Fibroblast of skin of scalp (primary cell): ENCODE data around the gene SLC9A9.

Experiments
- DNase-seq: peaks from one replicate; pipeline ENCODE4 v3.0.0-alpha.2; 2013

SLC9A9 gene

DNA sequence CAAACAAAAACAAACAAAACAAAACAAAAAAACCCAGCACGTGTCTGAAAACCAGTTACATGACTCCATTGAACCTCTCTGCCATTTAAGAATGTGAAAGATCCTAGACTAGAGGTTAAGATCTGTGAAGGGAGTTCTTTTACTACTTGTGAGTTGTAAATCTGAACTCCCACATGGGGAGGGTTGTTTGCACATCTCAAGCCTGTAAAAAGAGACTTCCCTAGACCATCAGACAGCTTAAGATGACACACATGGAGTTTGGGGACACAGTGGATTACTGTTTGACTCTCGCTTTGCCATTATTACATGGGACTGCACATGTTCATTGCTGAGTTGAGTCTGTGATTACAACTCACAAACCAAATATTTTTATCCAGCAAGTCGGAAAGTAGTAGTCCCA, 171.5 kb downstream of the SLC9A9 start:
- DNase-seq, result no peak

DNA sequence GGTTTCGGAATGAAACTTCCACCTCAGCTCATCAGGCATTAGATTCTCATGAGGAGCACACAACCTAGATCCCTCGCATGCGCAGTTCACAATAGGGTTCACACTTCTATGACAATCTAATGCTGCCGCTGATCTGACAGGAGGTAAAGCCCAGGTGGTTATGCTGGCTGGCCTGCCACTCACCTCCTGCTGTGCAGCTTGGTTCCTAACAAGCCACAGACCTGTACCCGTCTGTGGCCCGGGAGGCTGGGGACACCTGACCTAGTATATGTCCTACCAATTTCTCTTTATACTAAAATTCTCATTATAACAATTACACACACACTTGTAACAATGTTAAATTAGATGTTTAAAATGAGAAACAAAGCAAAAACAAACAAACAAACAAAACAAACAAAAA, 172.2 kb downstream of the SLC9A9 start:
- no peak for DNase-seq

DNA sequence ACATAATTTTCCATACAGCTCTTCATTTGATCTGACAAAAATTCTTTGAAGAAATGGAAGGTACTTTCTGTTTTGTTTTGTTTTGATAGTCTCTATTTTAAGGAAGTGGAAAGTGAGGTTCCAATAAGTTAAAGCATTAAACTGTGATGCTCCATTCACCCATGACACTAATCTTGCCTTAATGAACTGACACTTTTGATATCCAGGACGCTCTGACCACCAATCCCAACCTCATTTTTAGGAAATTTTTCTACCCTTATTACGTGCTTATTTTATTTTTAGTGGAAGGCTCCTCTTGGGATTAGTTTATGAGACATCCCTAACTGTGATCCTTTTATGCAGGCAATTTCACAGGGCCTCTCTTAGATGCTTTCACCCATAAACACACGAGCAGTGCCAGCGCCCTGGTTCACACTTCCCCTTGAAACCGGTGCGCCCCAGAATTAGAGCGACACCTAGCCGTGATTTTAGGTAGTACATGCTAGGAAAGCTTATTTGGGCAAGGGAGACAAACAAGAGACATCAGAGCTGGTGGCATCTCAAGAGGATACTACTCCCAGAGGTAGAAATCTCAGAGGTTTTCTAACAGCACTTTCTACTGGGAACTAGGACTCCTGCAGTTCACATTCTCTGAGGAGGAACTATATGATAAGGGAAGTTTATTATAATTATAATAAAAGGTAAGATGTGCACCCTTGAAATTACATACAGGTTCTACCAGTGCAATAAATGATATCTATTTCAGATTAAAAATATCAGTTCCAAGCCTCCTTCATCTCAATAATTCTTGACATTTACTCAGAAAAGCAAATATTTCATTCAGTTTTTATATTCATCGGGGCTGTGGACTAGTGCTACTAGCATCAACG, 173.9 kb downstream of the SLC9A9 start:
- DNase-seq, result peak; percentile 75

DNA sequence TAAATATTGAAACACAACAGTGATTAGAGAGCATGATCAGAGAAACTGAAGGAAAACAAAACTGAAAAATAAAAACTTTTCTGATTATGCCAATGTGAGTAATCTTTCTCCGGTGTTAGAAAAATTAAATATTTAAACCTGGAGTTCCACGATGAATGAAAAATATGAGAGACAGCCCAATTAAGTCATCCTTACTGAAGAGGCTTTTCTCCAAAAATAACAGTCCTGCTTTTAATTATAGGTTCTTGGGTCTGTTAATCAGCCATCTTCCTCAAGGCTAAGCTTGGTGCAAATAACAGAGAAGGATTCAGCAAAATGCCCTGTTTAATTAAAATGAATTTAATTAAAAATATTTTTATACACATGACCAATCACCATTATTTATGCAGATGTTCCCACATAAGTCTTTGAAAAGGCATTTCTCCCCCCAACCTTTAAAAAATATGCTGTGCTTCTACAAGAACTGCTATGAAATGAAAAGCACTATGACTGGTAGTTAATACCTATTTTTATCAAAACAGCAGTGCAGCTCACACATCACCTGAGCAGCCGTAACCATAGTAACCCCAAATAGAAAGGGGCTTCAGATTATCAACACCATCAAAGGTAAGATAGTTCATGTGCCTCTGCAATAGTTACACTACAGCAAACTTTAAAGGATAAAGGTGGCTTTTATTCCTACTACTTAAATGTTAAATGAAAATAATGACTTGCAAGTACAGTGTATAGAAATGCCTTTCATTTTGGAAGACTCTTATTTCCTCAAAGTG, 175.7 kb downstream of the SLC9A9 start:
- DNase-seq, result no peak

DNA sequence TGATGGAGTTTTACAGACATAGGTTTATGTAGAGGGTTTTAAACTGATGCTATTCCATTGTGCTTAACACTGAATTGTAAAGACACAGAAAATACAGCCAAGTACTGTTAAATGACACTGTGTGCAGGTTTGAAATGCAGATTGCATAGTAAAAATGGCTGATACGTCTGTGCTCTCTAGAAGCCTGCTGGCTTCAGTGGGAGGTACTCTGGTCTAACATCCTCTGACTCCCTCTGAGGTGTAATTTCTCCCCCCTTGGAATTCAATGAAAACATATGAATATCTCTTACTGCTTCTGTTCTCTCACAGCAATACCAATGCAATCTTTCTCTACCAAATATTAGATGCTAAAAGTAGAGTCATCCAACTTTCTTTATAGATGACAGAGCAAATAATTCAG, 176.6 kb downstream of the SLC9A9 start:
- no peak for DNase-seq

DNA sequence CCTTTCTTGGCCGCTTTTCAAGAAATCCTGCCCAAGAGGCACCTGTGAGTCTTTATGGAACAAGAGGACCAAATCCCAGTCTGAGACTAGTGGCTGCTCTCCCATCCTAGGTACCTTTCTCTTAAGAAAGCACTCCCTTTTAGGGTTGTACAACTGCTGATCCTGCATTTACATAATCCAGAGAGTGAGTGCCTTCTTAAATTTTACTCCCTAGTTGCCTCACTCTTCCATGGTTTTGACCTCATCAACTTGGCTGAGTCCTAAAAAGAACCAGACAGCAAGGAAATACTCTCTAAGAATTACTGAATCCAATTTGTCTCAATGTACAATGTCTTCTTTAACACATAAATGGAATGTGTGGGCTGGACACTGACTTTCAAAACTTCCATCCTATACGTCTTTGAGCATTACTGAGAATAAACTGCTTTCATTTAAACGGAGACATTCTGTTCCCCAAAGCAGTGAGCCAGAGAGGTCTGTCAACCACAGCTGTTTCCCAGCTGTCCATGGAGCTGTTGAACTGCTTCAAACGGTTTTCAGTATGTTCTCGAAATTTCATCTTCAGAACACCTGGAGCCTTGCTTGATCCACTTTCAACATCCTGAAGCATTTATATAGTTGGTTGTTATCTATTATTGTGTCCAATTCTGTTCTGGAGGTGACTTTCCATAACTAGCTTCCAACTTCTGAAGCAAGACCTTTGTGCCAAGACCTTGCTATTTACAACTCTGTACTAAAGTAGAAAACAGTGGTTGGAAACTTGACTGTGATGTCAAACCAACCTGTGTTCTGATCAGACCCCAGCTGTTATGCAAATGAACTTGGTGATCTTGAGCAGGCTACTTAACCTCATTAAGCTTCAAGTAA, 179.1 kb downstream of the SLC9A9 start:
- no peak for DNase-seq

DNA sequence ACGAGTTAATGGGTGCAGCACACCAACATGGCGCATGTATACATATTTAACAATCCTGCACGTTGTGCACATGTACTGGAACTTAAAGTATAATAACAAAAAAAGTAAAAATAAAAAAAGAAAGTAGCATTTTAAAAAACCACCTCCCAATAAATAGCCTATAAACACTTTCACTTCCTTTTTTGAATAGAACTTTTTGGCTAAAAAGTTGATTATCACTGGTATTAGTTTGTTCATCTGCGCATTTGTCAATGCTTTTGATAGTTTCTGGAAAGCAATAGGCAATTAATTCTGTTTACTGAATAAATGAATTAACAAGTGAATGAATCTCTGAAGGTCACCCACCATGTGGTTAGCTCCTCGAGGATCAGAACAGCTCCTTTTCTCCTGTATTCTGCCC, 179.9 kb downstream of the SLC9A9 start:
- DNase-seq, result no peak

DNA sequence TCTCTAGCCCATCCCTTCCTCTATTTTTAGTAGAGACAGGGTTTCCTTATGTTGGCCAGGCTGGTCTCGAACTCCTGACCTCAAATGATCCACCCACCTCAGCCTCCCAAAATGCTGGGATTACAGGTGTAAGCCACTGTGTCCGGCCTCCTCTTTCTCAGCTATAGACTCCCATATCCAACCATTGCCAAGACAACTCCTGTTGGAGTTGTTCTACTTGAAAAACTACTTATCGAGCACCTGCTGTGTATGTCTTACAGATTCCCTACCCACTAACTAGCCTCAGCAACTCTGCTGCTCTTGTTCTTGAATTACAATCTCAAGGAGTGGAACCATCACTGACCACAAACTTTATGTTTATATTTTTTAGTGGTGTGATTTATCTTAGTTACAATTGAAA, 186.6 kb downstream of the SLC9A9 start:
- no peak for DNase-seq

DNA sequence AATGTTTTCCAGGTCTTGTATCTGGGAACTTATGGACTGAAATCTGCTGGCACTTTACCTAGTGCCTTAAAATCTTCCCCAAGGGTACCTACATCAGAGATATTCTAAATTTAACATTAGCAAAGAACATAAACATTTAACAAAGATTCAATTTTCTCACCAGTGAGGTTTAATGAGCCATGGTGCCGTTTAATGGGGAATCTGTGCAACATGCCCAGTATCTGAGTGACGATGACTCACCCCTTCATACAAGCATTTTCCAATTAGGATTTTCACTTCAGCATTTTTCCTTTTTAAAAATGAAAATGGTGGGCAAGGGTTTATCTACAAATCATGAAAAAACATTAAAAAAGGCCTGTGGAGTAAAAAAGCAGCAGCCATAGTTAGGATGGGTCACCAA, 189.4 kb downstream of the SLC9A9 start:
- peak; percentile 31 for DNase-seq

DNA sequence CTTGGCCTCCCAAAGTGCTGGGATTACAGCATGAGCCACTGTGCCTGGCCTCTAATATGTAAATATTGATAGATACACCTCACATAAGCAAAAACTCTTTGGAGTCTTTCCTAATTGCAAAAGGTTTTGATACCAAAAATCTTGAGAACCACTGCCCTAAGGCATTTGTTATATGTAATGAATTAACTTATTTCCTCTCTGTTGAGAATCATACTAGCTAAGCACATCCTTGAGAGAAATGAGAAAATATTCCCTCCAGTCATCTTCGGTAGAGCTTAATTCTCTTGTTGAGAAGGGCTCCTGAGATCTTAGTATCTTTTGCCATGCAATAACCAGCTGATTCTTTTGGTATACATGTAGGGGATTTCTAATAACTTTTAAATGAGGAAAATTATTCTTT, 190.2 kb downstream of the SLC9A9 start:
- no peak for DNase-seq

DNA sequence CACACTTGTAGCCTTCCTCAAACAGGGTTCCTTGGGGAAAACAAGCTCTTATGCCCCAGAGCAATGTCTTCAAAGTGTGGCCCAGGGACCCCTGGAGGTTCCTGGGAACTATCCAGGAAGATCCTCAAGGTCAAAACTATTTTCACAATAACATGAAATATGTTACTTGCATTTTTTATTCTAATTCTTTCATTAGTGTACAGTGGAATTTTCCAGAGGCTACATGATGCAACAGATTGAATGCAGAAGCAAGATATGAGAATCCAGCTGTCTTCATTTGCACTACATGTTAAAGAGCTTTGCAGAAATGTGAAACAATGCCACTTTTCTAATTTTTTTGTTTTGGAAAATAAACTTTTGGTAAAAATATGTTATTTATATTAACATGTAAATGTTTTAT, 190.9 kb downstream of the SLC9A9 start:
- peak; percentile 74 for DNase-seq

DNA sequence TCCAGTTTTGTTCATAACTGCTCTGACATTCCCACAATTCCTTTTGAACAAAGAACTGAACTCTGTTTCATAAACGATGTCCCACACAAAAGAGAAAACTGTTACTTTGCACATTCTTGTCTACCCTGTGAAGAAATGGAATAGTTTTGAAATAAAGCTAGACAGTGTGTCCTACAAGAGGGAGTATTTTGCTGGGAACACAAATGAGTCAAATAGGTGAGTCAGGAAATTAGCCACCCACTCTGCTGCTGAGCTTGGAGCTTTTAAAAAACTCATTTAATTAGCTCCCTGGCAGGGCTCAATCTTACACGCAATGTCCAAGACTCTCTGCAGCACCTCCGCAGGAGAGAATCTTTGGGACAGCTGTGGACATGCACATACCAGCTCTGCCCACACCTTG, 193.4 kb downstream of the SLC9A9 start:
- DNase-seq, result no peak

DNA sequence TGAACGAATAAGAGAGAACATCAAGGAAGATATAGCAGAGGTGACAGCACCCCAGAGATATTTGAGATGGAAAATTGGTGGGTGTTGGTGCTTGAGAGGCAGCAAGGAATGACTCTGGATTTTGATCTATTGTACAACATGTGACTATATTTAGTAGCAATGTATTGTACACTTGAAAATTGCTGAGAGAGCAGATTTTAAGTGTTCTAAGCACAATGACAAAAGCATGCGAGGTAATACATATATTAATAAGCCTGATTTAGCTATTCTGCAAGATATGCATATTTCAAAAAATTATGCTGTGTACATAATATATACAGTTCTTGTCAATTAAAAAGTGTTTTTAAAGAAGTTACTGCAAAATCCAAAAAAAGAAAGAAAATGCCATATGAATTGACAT, 194.3 kb downstream of the SLC9A9 start:
- DNase-seq, result no peak

DNA sequence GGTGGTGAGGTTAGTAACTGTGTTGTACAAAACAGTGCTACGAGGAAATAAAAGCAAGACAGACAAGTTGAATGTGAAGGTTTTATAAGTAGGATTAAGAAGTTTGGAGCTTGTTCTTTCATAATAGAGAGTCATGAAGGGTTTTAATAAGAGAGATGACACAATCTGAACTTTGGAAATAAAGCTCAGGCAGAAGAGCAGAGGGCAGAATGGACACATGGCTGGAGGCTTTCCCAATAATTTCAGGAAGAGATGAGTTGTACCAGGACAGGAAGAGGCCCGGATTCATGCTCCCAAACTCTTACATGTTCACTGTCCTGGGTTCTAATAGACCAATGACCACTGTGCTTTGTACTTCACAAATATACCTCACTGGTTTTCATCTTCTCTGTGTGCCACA, 194.8 kb downstream of the SLC9A9 start:
- DNase-seq, result no peak

DNA sequence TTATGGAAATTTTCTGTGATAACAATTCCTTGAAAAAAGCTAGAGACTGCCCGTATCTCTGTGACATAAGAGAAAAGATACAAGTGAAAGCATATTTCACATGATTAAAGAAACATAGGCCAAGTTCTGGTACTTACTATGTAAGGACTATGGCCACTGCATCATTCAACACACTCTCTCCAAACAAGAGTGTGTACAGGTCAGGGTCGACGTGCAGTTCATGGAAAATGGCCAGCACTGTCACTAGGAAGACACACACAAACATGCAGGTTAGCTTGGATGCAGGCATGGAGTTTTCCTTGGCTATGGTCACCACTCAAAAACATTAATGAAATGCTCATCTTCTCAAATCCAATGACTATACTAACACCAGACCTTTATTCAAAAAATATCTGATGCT, 196.2 kb downstream of the SLC9A9 start:
- no peak for DNase-seq

DNA sequence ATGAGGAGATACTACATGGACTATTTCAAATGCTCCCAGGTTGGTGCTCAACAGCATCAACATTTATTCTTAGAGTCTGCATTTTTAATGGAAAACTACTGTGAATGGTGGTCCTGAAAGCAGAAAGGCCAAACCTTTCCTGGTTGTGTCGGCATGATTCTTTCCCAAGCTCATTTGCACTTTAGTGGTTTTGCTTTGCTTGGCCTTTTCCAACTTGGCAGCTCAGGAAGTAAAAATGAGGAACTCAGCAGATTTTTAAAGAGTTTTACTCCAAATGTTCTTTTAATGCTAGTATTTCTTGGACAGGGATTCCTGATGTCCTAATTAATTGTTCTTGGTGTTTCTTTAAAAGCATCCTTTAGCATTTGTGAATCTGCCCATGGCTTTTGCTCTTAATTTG, 197.4 kb downstream of the SLC9A9 start:
- DNase-seq, result no peak

DNA sequence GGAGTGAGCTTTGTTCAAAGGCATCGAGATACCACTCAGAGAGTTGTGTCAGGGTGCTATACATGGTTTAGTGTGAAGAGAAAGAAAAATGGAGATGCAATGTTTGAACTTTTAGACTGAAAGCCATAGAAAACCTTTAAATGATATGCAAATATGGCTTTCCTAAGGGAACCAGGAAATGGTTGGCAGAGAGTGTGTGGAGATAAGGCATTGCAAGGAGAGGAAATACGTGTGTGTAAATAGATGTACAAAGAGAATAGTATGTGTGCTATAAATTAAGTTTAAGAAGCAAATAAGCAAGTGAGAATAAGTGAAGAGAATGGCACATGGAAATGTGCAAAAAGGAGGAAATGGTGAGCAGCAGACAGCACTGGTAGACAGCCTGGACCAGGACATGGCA, 198.1 kb downstream of the SLC9A9 start:
- DNase-seq, result no peak

DNA sequence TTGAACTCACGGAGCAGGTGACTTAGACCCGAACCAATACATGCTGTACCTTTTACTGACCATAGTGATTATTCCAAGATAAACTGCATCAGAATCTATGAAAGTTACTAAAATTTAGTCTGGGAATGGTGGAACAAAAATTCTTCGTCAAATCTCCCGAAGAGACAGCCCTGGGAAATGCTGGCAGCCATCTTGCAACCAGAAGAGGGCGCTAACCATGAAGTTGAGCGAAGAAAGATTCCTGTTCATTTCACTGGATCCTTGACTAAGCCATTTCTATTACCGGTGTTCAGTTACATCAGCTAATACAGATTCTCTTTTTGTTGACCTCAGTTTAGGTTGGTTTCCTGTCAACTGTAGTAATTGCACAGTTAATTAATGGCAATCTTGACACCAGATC, 199.6 kb downstream of the SLC9A9 start:
- no peak for DNase-seq

DNA sequence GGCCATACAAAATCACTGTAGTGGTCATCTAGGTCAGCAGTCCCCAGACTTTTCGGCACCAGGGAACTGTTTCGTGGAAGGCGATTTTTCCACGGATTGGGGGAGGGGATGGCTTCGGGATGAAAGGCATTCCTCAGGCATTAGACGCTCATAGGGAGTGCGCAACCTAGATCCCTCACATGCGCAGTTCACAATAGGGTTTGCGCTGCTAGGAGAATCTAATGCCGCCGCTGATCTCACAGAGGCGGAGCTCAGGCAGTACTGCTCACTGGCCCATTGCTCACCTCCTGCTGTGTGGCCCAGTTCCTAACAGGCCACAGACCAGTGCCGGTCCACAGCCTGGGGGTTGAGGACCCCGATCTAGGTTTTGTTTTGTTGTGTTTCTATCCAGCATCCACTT, 200.1 kb downstream of the SLC9A9 start:
- DNase-seq, result no peak

DNA sequence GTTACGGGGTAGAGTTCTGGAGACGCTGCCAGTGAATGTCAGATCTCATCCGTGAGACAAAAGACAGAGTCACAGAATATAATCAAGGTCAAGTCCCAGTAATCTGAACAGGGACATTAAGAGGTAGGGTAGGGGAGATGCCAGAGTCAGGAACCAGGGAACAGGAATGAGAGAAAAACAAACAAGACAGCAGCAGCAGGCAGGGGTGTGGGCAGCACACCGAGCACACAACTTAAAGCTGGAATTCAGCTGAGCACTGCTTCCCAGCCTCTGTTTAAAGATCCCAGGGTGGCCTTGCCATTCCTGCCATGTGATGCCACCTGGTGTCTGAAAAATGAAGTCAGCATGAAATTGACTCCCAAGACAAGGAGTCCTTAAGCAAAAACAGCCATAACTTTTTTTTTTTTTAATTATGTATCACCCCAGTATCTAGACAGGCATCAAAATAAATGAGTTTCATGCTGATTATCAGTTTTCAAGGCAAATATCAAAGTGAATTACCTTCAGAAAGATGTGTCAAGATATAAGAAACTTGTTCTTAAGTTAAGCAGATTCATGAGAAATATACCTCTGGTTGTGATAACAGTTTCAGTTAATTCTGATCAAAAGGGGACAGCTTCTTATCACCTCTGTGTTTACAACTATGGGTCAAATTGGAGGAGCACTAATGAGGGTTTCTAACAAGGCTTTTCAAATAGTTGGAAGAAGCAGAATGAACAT, 203.7 kb downstream of the SLC9A9 start:
- peak; percentile 81 for DNase-seq

DNA sequence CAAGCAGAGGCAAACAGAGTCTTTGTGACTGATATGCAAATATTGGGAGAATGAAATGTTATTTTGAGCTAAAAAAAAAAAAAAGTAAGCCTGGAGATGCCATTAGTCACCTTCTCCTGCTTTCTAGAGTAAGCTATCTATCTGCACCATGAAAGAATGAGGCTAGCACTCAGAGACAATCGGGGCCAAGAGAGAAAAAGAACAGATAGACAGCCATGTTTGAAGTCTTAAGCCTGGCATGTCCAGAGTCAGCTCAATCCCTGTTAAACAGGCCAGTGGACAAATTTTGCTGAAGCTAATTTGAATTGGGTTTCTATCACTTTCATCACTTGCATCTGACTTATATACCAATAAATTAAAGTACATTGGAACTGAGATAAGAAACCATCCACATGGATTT, 204.4 kb downstream of the SLC9A9 start:
- DNase-seq, result no peak

DNA sequence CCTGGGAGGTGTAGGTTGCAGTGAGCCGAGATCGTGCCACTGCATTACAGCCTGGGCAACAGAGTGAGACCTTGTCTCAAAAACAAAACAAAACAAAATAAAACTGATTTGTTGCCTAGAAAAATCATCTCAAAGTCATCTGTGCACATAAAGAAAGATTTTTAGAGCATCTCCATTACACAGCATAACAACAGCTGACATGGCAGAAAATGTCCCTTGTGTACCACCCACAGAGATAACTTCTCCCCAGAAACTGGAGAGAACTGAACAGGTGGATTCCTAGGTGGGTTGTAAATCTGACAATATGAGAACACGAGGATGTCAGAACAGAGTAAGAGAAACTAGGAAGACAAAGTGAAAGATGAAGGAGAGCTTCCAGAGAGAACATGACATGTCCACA, 207.5 kb downstream of the SLC9A9 start:
- DNase-seq, result no peak

DNA sequence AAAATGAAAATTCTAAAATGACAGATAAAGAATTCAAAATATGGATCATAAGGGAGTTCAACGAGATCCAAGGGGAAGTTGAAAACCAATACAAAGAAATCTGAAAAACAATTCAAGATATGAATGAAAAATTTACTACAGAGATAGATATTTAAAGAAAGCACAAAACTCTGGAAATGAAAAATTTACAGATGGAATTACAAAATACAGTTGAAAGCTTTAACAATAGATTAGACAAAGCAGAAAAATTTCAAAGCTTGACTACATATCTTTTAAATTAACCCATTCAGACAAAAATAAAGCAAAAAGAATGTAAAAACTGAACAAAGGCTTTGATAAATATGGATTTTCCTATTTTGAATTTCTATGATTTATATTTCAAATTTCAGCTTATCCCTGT, 211.1 kb downstream of the SLC9A9 start:
- no peak for DNase-seq
